Hepatocyte (in vitro differentiated cells): ENCODE data around the gene ACE. TPM values are rescaled to one million over a fixed set of nuclear protein-coding genes. Genes with fewer than 3 reads are reported as not detected.
"Not testable (repeated sequence)": the region's sequence is repeated elsewhere in the genome, so short reads cannot be mapped to it uniquely, and the experiment has no call there.

Experiments used
- DNase-seq: peaks from one replicate; pipeline ENCODE4 v3.0.0-alpha.2; 2016; ENCODE audit warnings: low spot score
- H2AFZ ChIP-seq: fragments of 200-600 bp; sonication (generic); 2 replicates; pipeline ENCODE4 v1.6.0; 2016; ENCODE audit warnings: antibody characterized with exemption, mild to moderate bottlenecking
- H3K27ac ChIP-seq: fragments of 200-600 bp; sonication (generic); 2 replicates; pipeline ENCODE4 v1.5.1; 2016; ENCODE audit warnings: mild to moderate bottlenecking
- H3K27me3 ChIP-seq: fragments of 200-600 bp; sonication (generic); 2 replicates; pipeline ENCODE4 v1.6.1; 2016
- H3K36me3 ChIP-seq: fragments of 200-600 bp; sonication (generic); replicated peaks from 2 replicates; pipeline ENCODE4 v1.5.1; 2016; ENCODE audit warnings: low read depth; ENCODE audit not compliant: insufficient read depth
- H3K4me1 ChIP-seq: fragments of 200-600 bp; sonication (generic); 2 replicates; pipeline ENCODE4 v1.5.1; 2016; ENCODE audit warnings: mild to moderate bottlenecking, moderate library complexity; ENCODE audit not compliant: insufficient read depth
- H3K4me2 ChIP-seq: fragments of 200-600 bp; sonication (generic); 2 replicates; pipeline ENCODE4 v1.6.0; 2016
- H3K4me3 ChIP-seq: fragments of 200-600 bp; sonication (generic); 2 replicates; pipeline ENCODE4 v1.5.1; 2016; ENCODE audit warnings: mild to moderate bottlenecking
- H3K79me2 ChIP-seq: fragments of 200-600 bp; sonication (generic); 2 replicates; pipeline ENCODE4 v1.6.0; 2017; ENCODE audit warnings: mild to moderate bottlenecking
- H3K9me2 ChIP-seq: fragments of 200-600 bp; sonication (generic); replicated peaks from 2 replicates; pipeline ENCODE4 v1.6.0; 2017; ENCODE audit warnings: mild to moderate bottlenecking; ENCODE audit not compliant: insufficient read depth
- H3K9me3 ChIP-seq: fragments of 200-600 bp; sonication (generic); 2 replicates; pipeline ENCODE4 v1.5.1; 2016; ENCODE audit warnings: low read depth, mild to moderate bottlenecking
- H4K20me1 ChIP-seq: fragments of 200-600 bp; sonication (generic); 2 replicates; pipeline ENCODE4 v1.6.0; 2016; ENCODE audit warnings: mild to moderate bottlenecking; ENCODE audit not compliant: insufficient read depth, poor library complexity, severe bottlenecking
- EZH2 ChIP-seq: fragments of 200-600 bp; sonication (generic); IDR thresholded peaks from 2 replicates; pipeline ENCODE4 v1.6.1; 2016; ENCODE audit warnings: antibody characterized with exemption, mild to moderate bottlenecking, borderline replicate concordance
- EZH2phosphoT487 ChIP-seq: fragments of 200-600 bp; sonication (generic); IDR thresholded peaks from one replicate; pipeline ENCODE4 v1.6.1; 2018; ENCODE audit warnings: antibody characterized with exemption, mild to moderate bottlenecking, low read depth, moderate library complexity; ENCODE audit not compliant: unreplicated experiment, severe bottlenecking
- WGBS: methylation state at CpG from one replicate; pipeline ENCODE4 v1.1.6; 2016; ENCODE audit warnings: low lambda C conversion rate; ENCODE audit errors: missing lambda C conversion rate; 5-methylcytosine and 5-hydroxymethylcytosine counted together
- polyA plus RNA-seq: library from polyadenylated mRNA; unstranded; fragments of >200 nt; fragmentation: Nextera tagmentation; extraction: Ambion mirVana; gene quantifications from 2 replicates; pipeline ENCODE4 v1.2.1, GENCODE V29; 2016
- total RNA-seq: library from RNA; depleted of rRNA; stranded (reverse); fragments of >200 nt; gene quantifications from 2 replicates; pipeline ENCODE4 v1.2.3, GENCODE V29; 2014
- TF ChIP-seq, protein P1 (sequence below): fragments of 200-600 bp; sonication (generic); IDR thresholded peaks from 2 replicates; pipeline ENCODE4 v1.5.1; 2016; ENCODE audit warnings: antibody characterized with exemption, mild to moderate bottlenecking; ENCODE audit not compliant: poor library complexity

The ACE gene
- total and polyA plus RNA-seq, 2 experiments from 2014 or later = 7.2 to 8.0 TPM

GRCh38 chr17:63452962-63453551 is 23.8 kb upstream of the ACE start:
- DNase-seq = peak; percentile 26
- Histone ChIP-seq H4K20me1 (no peaks in the 10 kb centered on the region), H3K27ac (peak overlapping the region; percentile 83), H3K79me2 (no peaks in the 10 kb centered on the region), H3K4me1 (peaks cover 16% of the 10 kb centered on the region), H3K4me2 (no peak overlapping the region), H3K36me3 (no peaks in the 10 kb centered on the region), H3K27me3 (no peaks in the 10 kb centered on the region), H2AFZ (no peak overlapping the region), H3K9me3 (no peaks in the 10 kb centered on the region), H3K9me2 (no peaks in the 10 kb centered on the region), H3K4me3 (no peak overlapping the region)
- 66% methylated on average over 7 of the region's 7 CpGs for WGBS
- no peak for TF ChIP-seq EZH2phosphoT487
- no peak for TF ChIP-seq EZH2
- TF ChIP-seq, protein P1, sequence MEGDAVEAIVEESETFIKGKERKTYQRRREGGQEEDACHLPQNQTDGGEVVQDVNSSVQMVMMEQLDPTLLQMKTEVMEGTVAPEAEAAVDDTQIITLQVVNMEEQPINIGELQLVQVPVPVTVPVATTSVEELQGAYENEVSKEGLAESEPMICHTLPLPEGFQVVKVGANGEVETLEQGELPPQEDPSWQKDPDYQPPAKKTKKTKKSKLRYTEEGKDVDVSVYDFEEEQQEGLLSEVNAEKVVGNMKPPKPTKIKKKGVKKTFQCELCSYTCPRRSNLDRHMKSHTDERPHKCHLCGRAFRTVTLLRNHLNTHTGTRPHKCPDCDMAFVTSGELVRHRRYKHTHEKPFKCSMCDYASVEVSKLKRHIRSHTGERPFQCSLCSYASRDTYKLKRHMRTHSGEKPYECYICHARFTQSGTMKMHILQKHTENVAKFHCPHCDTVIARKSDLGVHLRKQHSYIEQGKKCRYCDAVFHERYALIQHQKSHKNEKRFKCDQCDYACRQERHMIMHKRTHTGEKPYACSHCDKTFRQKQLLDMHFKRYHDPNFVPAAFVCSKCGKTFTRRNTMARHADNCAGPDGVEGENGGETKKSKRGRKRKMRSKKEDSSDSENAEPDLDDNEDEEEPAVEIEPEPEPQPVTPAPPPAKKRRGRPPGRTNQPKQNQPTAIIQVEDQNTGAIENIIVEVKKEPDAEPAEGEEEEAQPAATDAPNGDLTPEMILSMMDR = no peak

GRCh38 chr17:63454357-63454756 is 22.5 kb upstream of the ACE start:
- H4K20me1 ChIP-seq, H3K4me3 ChIP-seq, H3K9me3 ChIP-seq, H2AFZ ChIP-seq, DNase-seq, H3K4me2 ChIP-seq, H3K9me2 ChIP-seq, H3K27me3 ChIP-seq, H3K79me2 ChIP-seq, H3K36me3 ChIP-seq: not testable (repeated sequence)
- Histone ChIP-seq H3K4me1 (peaks cover 16% of the 10 kb centered on the region), H3K27ac (peak overlapping the region; percentile 61)
- 89% methylated on average over 6 of the region's 6 CpGs for WGBS

DNA sequence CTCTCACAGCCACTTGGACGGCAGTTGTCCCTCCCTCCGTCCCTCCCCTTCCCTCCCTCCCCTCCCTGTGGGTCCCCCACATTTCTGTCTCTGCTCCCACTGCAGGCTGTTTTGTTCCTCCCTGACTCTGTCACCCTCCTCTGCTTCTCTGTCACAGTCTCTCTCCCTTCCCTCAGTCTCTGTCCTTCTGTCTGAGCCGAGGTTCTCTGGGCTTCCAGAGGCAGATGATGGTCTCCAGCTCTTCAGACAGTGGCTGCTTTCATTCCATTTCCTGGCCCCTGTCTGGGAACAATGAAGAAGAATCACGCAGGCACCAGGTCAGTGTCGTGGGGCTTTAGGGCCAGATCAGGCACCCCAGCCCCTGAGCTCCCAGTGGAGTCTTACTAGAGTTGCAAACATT is 21.9 kb upstream of the ACE start:
- H3K79me2 ChIP-seq = no peaks in the 10 kb centered on the region
- no peaks in the 10 kb centered on the region for H3K27me3 ChIP-seq
- WGBS = 53% methylated on average over 3 of the region's 5 CpGs
- H3K4me2 ChIP-seq = no peak overlapping the region
- no peak for DNase-seq
- H3K4me1 ChIP-seq = peaks cover 16% of the 10 kb centered on the region
- no peaks in the 10 kb centered on the region for H4K20me1 ChIP-seq
- no peak overlapping the region for H2AFZ ChIP-seq
- no peaks in the 10 kb centered on the region for H3K9me2 ChIP-seq
- H3K4me3 ChIP-seq = no peak overlapping the region
- no peaks in the 10 kb centered on the region for H3K9me3 ChIP-seq
- H3K36me3 ChIP-seq = no peaks in the 10 kb centered on the region
- TF ChIP-seq EZH2phosphoT487 = no peak
- TF ChIP-seq, protein P1 = no peak
- TF ChIP-seq EZH2 = no peak
- peak overlapping the region; percentile 61 for H3K27ac ChIP-seq

DNA sequence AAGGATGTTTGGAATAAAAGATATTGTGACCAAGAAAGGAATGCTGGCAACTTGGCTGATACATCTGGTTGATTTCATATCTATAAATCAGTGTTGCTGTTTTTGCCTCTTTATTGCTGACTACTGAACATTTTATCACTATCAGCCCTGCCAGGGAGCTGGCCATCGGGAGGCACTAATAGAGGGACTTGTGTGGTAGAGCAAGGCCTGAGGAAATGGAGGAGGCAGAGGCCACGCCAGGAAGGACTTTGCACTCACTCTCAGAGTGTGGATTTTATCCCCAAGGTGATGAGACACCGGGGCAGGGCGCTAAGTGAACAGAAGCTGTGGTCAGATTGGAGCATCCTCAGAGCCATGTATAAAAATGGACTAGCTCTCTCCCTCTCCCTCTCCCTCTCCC is 21.4 kb upstream of the ACE start:
- Histone ChIP-seq H3K4me2 (no peak overlapping the region), H3K79me2 (no peaks in the 10 kb centered on the region), H3K4me1 (peaks cover 16% of the 10 kb centered on the region), H3K4me3 (no peak overlapping the region), H3K9me2 (no peaks in the 10 kb centered on the region), H2AFZ (no peak overlapping the region), H3K27me3 (no peaks in the 10 kb centered on the region), H4K20me1 (no peaks in the 10 kb centered on the region), H3K36me3 (no peaks in the 10 kb centered on the region), H3K9me3 (no peaks in the 10 kb centered on the region), H3K27ac (peak overlapping the region; percentile 61)
- DNase-seq = peak; percentile 68
- no peak for TF ChIP-seq EZH2phosphoT487
- TF ChIP-seq EZH2 = no peak
- TF ChIP-seq, protein P1 = no peak
- WGBS = 45% methylated on average over 4 of the region's 4 CpGs
